HG03571 (cell line): ENCODE measurements around the gene PRR5.

Experiments used
- ATAC-seq: cut with Tn5 transposase; IDR thresholded peaks from one replicate; pipeline ENCODE4 v1.9.1; 2021; ENCODE audit not compliant: unreplicated experiment

PRR5 gene

GRCh38 chr22:44782363-44782963 is 80.5 kb downstream of the PRR5 start:
- no peak for ATAC-seq

- no peak for ATAC-seq
Observed at GRCh38 chr22:44783091-44783490, 81.1 kb downstream of the PRR5 start.

- no peak for ATAC-seq
Observed at GRCh38 chr22:44783581-44783980, 81.6 kb downstream of the PRR5 start.

GRCh38 chr22:44786136-44786535 is 84.1 kb downstream of the PRR5 start:
- no peak for ATAC-seq

DNA sequence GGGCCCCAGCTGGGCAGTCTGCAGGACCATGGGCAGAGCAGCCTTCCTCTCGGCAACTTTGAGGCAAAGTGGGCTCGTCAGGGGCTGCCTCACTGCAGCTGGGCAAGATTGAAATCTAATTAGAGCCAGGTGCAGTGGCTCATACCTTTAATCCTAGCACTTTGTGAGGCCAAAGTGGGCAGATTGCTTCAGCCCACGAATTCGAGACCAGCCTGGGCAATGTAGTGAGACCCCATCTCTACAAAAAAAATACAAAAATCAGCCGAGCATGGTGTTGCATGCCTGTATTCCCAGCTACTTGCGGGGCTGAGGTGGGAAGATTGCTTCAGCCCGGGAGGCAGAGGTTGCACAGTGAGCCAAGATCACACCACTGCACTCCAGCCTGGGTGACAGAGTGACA is 84.6 kb downstream of the PRR5 start:
- no peak for ATAC-seq
